Spleen (tissue), 11 donors: Measurements from ENCODE around the gene NFYC. TPM values are rescaled to one million over a fixed set of nuclear protein-coding genes. Genes with fewer than 3 reads are reported as not detected.

Source experiments
- DNase-seq: peaks from one replicate; pipeline ENCODE4 v3.0.0-alpha.2; 2020
- H3K27ac ChIP-seq, 8 donors: fragments of 200-600 bp; sonication (generic) in 7 of 8; 1 replicate in 4 of 8; 2 replicates in 4 of 8; pipeline versions ENCODE4 v1.5.0 to v1.8.0; 2016 to 2021; ENCODE audit warnings: inconsistent platforms in 4 of 8, mild to moderate bottlenecking in 4 of 8, moderate library complexity in 1 of 8
- H3K27me3 ChIP-seq, 7 donors: fragments of 200-600 bp; sonication (generic) in 6 of 7; replicated peaks in 1 of 7; 1 replicate in 4 of 7; 2 replicates in 3 of 7; pipeline versions ENCODE4 v1.5.0 to v1.8.0; 2016 to 2021; ENCODE audit warnings: inconsistent platforms in 3 of 7, mild to moderate bottlenecking in 1 of 7
- H3K36me3 ChIP-seq, 6 donors: fragments of 200-600 bp; sonication (generic) in 5 of 6; 1 replicate in 4 of 6; 2 replicates in 2 of 6; pipeline versions ENCODE4 v1.5.0 to v1.8.0; 2016 to 2021; ENCODE audit warnings: inconsistent platforms in 2 of 6
- H3K4me1 ChIP-seq, 6 donors: fragments of 200-600 bp; sonication (generic) in 5 of 6; 1 replicate in 3 of 6; 2 replicates in 3 of 6; pipeline versions ENCODE4 v1.5.0 to v1.8.0; 2016 to 2021; ENCODE audit warnings: inconsistent platforms in 3 of 6
- H3K4me3 ChIP-seq, 8 donors: fragments of 200-600 bp; sonication (generic) in 7 of 8; 1 replicate in 4 of 8; 2 replicates in 4 of 8; pipeline versions ENCODE4 v1.5.0 to v1.8.0; 2016 to 2021; ENCODE audit warnings: inconsistent platforms in 4 of 8, mild to moderate bottlenecking in 4 of 8, moderate library complexity in 2 of 8
- H3K9me3 ChIP-seq, 8 donors: fragments of 200-600 bp; sonication (generic) in 7 of 8; 1 replicate in 4 of 8; 2 replicates in 4 of 8; pipeline versions ENCODE4 v1.5.0 to v1.8.0; 2016 to 2021; ENCODE audit warnings: inconsistent platforms in 4 of 8
- CTCF ChIP-seq, 11 experiments: fragments of 200-600 bp in 7 of 11; fragments of 450-650 bp in 4 of 11; sonication (generic) in 4 of 11; IDR thresholded peaks in 8 of 11; conservative IDR thresholded peaks in 3 of 11; 1 replicate in 7 of 11; 2 replicates in 4 of 11; pipeline versions ENCODE4 v1.4.0 to v1.8.0; 2016 to 2021; ENCODE audit warnings: antibody characterized with exemption in 11 of 11, inconsistent platforms in 4 of 11, mild to moderate bottlenecking in 1 of 11
- POLR2A ChIP-seq, 3 donors: fragments of 450-650 bp; IDR thresholded peaks; one replicate each; pipeline ENCODE4 v1.5.1; 2017; ENCODE audit warnings: antibody characterized with exemption in 3 of 3, mild to moderate bottlenecking in 1 of 3
- POLR2AphosphoS5 ChIP-seq, 3 donors: sonication (generic); formaldehyde crosslinking; IDR thresholded peaks; one replicate each; pipeline ENCODE4 v1.5.1; 2017; ENCODE audit warnings: antibody characterized with exemption in 3 of 3
- WGBS, 5 donors: extraction: QIAGEN DNeasy Blood & Tissue Kit in 3 of 5; methylation state at CpG; one replicate each; pipeline versions ENCODE4 v1.1.5 to v1.1.7; 2013 to 2018; 5-methylcytosine and 5-hydroxymethylcytosine counted together
- intact Hi-C: fragments of 100-400 bp; cut with DNase I; formaldehyde crosslinking; loops from one replicate; pipeline ENCODE4 v1.15.0; 2023; ENCODE audit warnings: low total_unique reads
- polyA plus RNA-seq, 3 donors: library from polyadenylated mRNA; stranded (reverse); fragments of 200-250 nt; gene quantifications; one replicate each; pipeline ENCODE4 v1.2.1, GENCODE V29; 2013
- total RNA-seq, 7 donors: library from RNA; depleted of rRNA in 3 of 7; stranded (reverse); fragments of >200 nt in 3 of 7; fragmentation: NEBNext Ultra II Directional in 4 of 7; extraction: Animal tissue kit (Norgen Biotek cat#: 25700) in 4 of 7; gene quantifications; one replicate each; pipeline versions ENCODE4 v1.1.0 to v1.2.1, GENCODE V29; 2016 to 2021
- donor health status: healthy with polysubstance abuse.
- donor health status: DM: no; HTN: no; CAD: no; lungs with moderate emphysema.
- donor health status: DM: no; HTN: no; CAD: no.
- donor health status: Bipolar disorder and iron deficiency.
- donor health status: healthy.
- donor health status: DM: no; HTN: no; CAD: no.
- donor health status: DM: yes; HTN: yes; CAD: no.

NFYC gene
- total and polyA plus RNA-seq, 10 donors, result 34.6 to 99.0 (median 67.7) TPM

- DNase-seq, result no peak
- no peak for TF ChIP-seq POLR2AphosphoS5 (IDR thresholded peaks at IDR 0.05)
- no peak for TF ChIP-seq CTCF (IDR thresholded peaks at IDR 0.05 in 8 of 11, conservative IDR thresholded peaks at IDR 0.05 in 3 of 11)
- TF ChIP-seq POLR2A (IDR thresholded peaks at IDR 0.05), result no peak
- Histone ChIP-seq H3K27me3 (no peaks in the 10 kb centered on the region), H3K4me1 (peaks cover 36 to 88% (median 64%) of the 10 kb centered on the region in 6 donors), H3K9me3 (no peaks in the 10 kb centered on the region), H3K27ac (no peak overlapping the region), H3K4me3 (no peak overlapping the region), H3K36me3 (no peaks in the 10 kb centered on the region)
- 79 to 86% (median 82%) methylated on average over 4 of the region's 4 CpGs for WGBS, 5 donors
- intact Hi-C loops, result no loop called here
Measured at GRCh38 chr1:40715491-40716059, 24.1 kb downstream of the NFYC start.

- no peak overlapping the region for H3K4me3 ChIP-seq
- no peak for DNase-seq
- 58 to 100% (median 98%) methylated on average over 1 of the region's 1 CpG for WGBS, 5 donors
- H3K27ac ChIP-seq, result no peak overlapping the region
- no peak for TF ChIP-seq CTCF (IDR thresholded peaks at IDR 0.05 in 8 of 11, conservative IDR thresholded peaks at IDR 0.05 in 3 of 11)
- no peaks in the 10 kb centered on the region for H3K27me3 ChIP-seq
- peaks cover 0 to 3% (median 0%) of the 10 kb centered on the region in 6 donors for H3K36me3 ChIP-seq
- no peaks in the 10 kb centered on the region for H3K9me3 ChIP-seq
- intact Hi-C loops, result no loop called here
- peaks cover 21 to 85% (median 56%) of the 10 kb centered on the region in 6 donors for H3K4me1 ChIP-seq
Measured at GRCh38 chr1:40717065-40717464, 25.6 kb downstream of the NFYC start.

DNA sequence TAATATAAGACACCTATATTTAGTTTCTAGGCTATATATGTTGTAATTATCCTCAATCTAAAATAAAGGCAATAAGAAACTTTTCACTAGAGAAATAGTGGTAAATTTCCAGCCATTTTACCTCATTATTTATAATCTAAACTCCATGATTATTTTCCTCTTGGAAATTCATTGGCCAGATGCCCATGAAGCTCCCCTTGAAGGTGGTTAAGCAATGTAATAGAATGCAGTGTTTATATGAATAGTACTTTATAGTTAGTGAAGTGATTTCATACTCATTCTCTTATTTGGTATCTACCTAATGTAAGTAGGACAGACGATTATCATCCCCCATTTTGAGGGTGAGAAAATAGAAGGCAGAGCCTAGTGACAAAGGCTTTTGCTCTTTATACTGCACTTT lies 26.5 kb downstream of the NFYC start:
- no peak overlapping the region for H3K4me3 ChIP-seq
- H3K27me3 ChIP-seq, result no peaks in the 10 kb centered on the region
- H3K9me3 ChIP-seq, result no peaks in the 10 kb centered on the region
- H3K36me3 ChIP-seq, result peaks cover 0 to 3% (median 0%) of the 10 kb centered on the region in 6 donors
- WGBS, 5 donors, result 45 to 97% (median 87%) methylated on average over 1 of the region's 1 CpG
- H3K27ac ChIP-seq, result no peak overlapping the region
- TF ChIP-seq POLR2AphosphoS5 (IDR thresholded peaks at IDR 0.05) (no peak), POLR2A (IDR thresholded peaks at IDR 0.05) (no peak)
- intact Hi-C loops, result no loop called here
- no peak for DNase-seq
- H3K4me1 ChIP-seq, result peaks cover 15 to 84% (median 52%) of the 10 kb centered on the region in 6 donors

GRCh38 chr1:40720493-40720892 lies 29.0 kb downstream of the NFYC start:
- Histone ChIP-seq H3K4me1 (peaks cover 9 to 84% (median 40%) of the 10 kb centered on the region in 6 donors), H3K4me3 (no peak overlapping the region), H3K36me3 (peaks cover 0 to 16% (median 2%) of the 10 kb centered on the region in 6 donors), H3K27ac (no peak overlapping the region), H3K9me3 (no peaks in the 10 kb centered on the region), H3K27me3 (no peaks in the 10 kb centered on the region)
- TF ChIP-seq POLR2A (IDR thresholded peaks at IDR 0.05) (no peak), POLR2AphosphoS5 (IDR thresholded peaks at IDR 0.05) (no peak), CTCF (IDR thresholded peaks at IDR 0.05 in 8 of 11, conservative IDR thresholded peaks at IDR 0.05 in 3 of 11) (no peak)
- intact Hi-C loops, result no loop called here
- no peak for DNase-seq
- 78 to 93% (median 88%) methylated on average over 3 of the region's 3 CpGs for WGBS, 5 donors
